RWPE1 (cell line): Measurements from ENCODE around the gene SAG.

Experiments used
- CTCF ChIA-PET: fragments of 350-600 bp; sonication (Branson Sonifier 250); formaldehyde crosslinking; extraction: SDS; loops from one replicate; lab custom pipeline; 2021; lab: Yijun Ruan, JAX
- POLR2A ChIA-PET: fragments of 400-600 bp; formaldehyde crosslinking; extraction: SDS; loops from one replicate; lab custom pipeline; 2020; ENCODE audit warnings: antibody characterized with exemption; ENCODE audit not compliant: low non-redundant PET; lab: Yijun Ruan, JAX
- DNase-seq: peaks from one replicate; pipeline ENCODE4 v3.0.0; 2012; ENCODE audit warnings: low spot score
- H3K27ac ChIP-seq: fragments of 450-650 bp; 2 replicates; pipeline ENCODE4 v1.5.1; 2017
- CTCF ChIP-seq: fragments of 450-650 bp; conservative IDR thresholded peaks from 2 replicates; pipeline ENCODE4 v1.5.1; 2017; ENCODE audit warnings: low read depth, mild to moderate bottlenecking

SAG gene

DNA sequence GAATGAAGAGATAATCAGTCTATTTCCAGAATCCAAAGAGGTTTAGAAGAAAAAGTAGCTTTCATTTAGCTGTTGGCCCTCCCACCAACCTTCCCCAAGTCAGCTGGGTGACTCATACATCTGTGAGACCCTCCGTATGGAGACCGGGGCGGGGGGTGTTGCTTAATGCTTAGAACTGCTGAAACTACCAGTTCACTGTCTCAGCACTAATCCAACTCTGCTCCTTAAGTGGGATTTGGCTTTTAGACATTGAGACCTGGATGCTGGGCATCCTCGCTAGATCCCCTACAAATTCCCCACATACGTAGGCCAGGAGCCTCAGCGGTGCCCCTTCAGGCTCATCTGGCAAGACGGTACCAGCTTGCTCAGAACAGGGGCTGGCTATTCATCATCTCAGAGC lies at the start of gene SAG:
SAG (plus strand) TSS at position 252 of the 400 bp plus-strand sequence. CDS start 1,374 bp downstream, outside the sequence.
- CTCF ChIA-PET = interaction anchor here (0.6 to 0.9 kb wide), 3 partner anchors 136 to 430 kb away, joined by 3 read pairs; no protein-coding TSS in a partner anchor
- H3K27ac ChIP-seq = no peak within 1 kb of the TSS
- no peak for TF ChIP-seq CTCF
- POLR2A ChIA-PET = no interaction called here
- DNase-seq = no peak

GRCh38 chr2:233258211-233258610 lies 49.4 kb upstream of the SAG start:
- ChIA-PET CTCF (no interaction called here), POLR2A (no interaction called here)
- no peak for DNase-seq

GRCh38 chr2:233259730-233260129 lies 47.9 kb upstream of the SAG start:
- CTCF ChIA-PET = no interaction called here
- POLR2A ChIA-PET = no interaction called here
- DNase-seq = no peak
- H3K27ac ChIP-seq = no peak overlapping the region
- TF ChIP-seq CTCF = no peak

More at GRCh38 chr2:233258211-233258610, 49.4 kb upstream of the SAG start:
- TF ChIP-seq CTCF = no peak
- H3K27ac ChIP-seq = no peak overlapping the region

DNA sequence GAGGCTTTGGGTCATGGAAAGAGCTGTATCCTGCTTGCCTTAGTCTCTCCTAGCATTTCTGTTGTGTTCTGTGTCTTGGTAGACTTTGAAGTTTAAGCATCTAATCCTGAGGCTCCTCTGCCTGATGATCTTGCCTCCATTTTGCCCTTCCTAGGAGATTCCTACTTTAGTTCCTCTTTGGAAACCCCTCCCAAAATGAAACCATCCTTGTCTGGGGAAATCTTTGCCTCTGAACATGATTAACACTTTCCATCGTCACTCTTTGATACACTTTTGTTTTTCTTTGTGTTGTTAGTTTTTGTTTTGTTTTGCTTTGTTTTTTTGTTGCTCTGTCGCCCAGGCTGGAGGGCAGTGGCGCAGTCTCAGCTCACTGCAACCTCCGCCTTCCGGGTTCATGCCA lies 47.0 kb upstream of the SAG start:
- DNase-seq = no peak
- no peak for TF ChIP-seq CTCF
- POLR2A ChIA-PET = interaction anchor here (0.6 kb wide), 1 partner anchor 373 kb away, joined by 3 read pairs; no protein-coding TSS in a partner anchor
- CTCF ChIA-PET = interaction anchor here (0.6 kb wide), 1 partner anchor 1781 kb away, joined by 3 read pairs; no protein-coding TSS in a partner anchor
- no peak overlapping the region for H3K27ac ChIP-seq

GRCh38 chr2:233261819-233262555 lies 45.6 kb upstream of the SAG start:
- DNase-seq = no peak
- ChIA-PET POLR2A (no interaction called here), CTCF (interaction anchor here (0.6 kb wide), 1 partner anchor 157 kb away, joined by 3 read pairs; no protein-coding TSS in a partner anchor)
- no peak for TF ChIP-seq CTCF
- no peak overlapping the region for H3K27ac ChIP-seq

DNA sequence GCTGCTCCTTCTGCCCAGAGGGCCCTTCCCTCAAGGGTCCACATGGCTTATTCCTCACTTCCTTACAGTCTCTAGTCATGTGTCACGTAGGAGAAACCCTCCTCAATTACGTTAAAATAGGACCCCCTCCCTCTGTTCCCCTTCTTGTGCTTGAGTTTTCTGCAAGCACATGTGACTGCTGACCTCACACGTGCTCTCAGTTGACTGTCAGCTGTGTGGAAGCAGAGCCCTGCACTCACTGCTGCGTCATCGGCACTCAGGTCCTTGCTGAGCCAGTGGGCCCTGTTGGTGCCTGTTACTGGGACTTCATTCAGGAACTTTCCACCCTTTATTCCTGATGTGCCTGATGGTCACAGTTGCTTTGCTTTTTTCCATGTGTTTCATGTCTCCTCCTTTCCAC lies 45.1 kb upstream of the SAG start:
- H3K27ac ChIP-seq = no peak overlapping the region
- TF ChIP-seq CTCF = no peak
- CTCF ChIA-PET = interaction anchor here (1.5 kb wide), 1 partner anchor 12 kb away, joined by 3 read pairs; no protein-coding TSS in a partner anchor
- POLR2A ChIA-PET = no interaction called here
- no peak for DNase-seq
